Trophoblast cell (in vitro differentiated cells and primary cell): ENCODE results near the gene TENT5C.
A peak's percentile ranks its signal among the peaks of the same experiment; 100 is the strongest.

Source experiments
- DNase-seq, 2 donors: peaks; one replicate each; pipeline ENCODE4 v3.0.0-alpha.2; 2016
- H2AFZ ChIP-seq: 2 replicates; pipeline ENCODE4 v1.6.1; 2013; ENCODE audit warnings: low read length, moderate library complexity, mild to moderate bottlenecking; ENCODE audit not compliant: insufficient read depth, poor library complexity
- H2AK5ac ChIP-seq: 2 replicates; pipeline ENCODE4 v1.6.1; 2013; ENCODE audit warnings: mild to moderate bottlenecking, low read length
- H2BK120ac ChIP-seq: 2 replicates; pipeline ENCODE4 v1.6.1; 2013; ENCODE audit warnings: low read length, mild to moderate bottlenecking, moderate library complexity; ENCODE audit not compliant: insufficient read depth, poor library complexity
- H2BK12ac ChIP-seq: 2 replicates; pipeline ENCODE4 v1.6.1; 2013; ENCODE audit warnings: mild to moderate bottlenecking, low read length, moderate library complexity
- H2BK5ac ChIP-seq: 2 replicates; pipeline ENCODE4 v1.6.1; 2013; ENCODE audit warnings: low read length, low read depth, moderate library complexity, mild to moderate bottlenecking; ENCODE audit not compliant: poor library complexity
- H3K14ac ChIP-seq: 2 replicates; pipeline ENCODE4 v1.6.1; 2013; ENCODE audit warnings: mild to moderate bottlenecking, low read length
- H3K18ac ChIP-seq: 2 replicates; pipeline ENCODE4 v1.6.1; 2013; ENCODE audit warnings: mild to moderate bottlenecking, low read length
- H3K23ac ChIP-seq: 2 replicates; pipeline ENCODE4 v1.6.1; 2013; ENCODE audit warnings: low read length
- H3K27ac ChIP-seq: 2 replicates; pipeline ENCODE4 v1.5.1; 2013; ENCODE audit warnings: low read depth, mild to moderate bottlenecking, inconsistent platforms, low read length, moderate library complexity
- H3K27me3 ChIP-seq: 2 replicates; pipeline ENCODE4 v1.6.1; 2013; ENCODE audit warnings: inconsistent platforms, mild to moderate bottlenecking, low read length, moderate library complexity; ENCODE audit not compliant: insufficient read depth
- H3K36me3 ChIP-seq, 2 experiments: 1 replicate in 1 of 2; 2 replicates in 1 of 2; pipeline ENCODE4 v1.6.1; 2013; ENCODE audit warnings: low read length in 2 of 2, mild to moderate bottlenecking in 2 of 2, moderate library complexity in 1 of 2; ENCODE audit not compliant: insufficient read depth in 2 of 2, control insufficient read depth in 1 of 2
- H3K4ac ChIP-seq: 2 replicates; pipeline ENCODE4 v1.6.1; 2013; ENCODE audit warnings: low read depth, mild to moderate bottlenecking, low read length, moderate library complexity
- H3K4me1 ChIP-seq, 2 experiments: 1 replicate in 1 of 2; 2 replicates in 1 of 2; pipeline ENCODE4 v1.6.1; 2013; ENCODE audit warnings: low read length in 2 of 2, mild to moderate bottlenecking in 2 of 2, moderate library complexity in 1 of 2; ENCODE audit not compliant: insufficient read depth in 2 of 2, control insufficient read depth in 1 of 2
- H3K4me2 ChIP-seq: 2 replicates; pipeline ENCODE4 v1.6.1; 2013; ENCODE audit warnings: inconsistent platforms, mild to moderate bottlenecking, low read length, moderate library complexity
- H3K4me3 ChIP-seq: 2 replicates; pipeline ENCODE4 v1.5.1; 2013; ENCODE audit warnings: mild to moderate bottlenecking, low read depth, low read length, inconsistent platforms
- H3K79me1 ChIP-seq: one replicate; pipeline ENCODE4 v1.6.1; 2013; ENCODE audit warnings: low read length
- H3K79me2 ChIP-seq: 2 replicates; pipeline ENCODE4 v1.6.1; 2013; ENCODE audit warnings: low read length, mild to moderate bottlenecking; ENCODE audit not compliant: control insufficient read depth, insufficient read depth, poor library complexity
- H3K9ac ChIP-seq: 2 replicates; pipeline ENCODE4 v1.6.1; 2013; ENCODE audit warnings: mild to moderate bottlenecking, low read length
- H3K9me3 ChIP-seq: 2 replicates; pipeline ENCODE4 v1.6.1; 2013; ENCODE audit warnings: low read depth, mild to moderate bottlenecking, control low read depth, inconsistent platforms, low read length; ENCODE audit not compliant: insufficient read depth
- H4K12ac ChIP-seq: 2 replicates; pipeline ENCODE4 v1.6.1; 2013; ENCODE audit warnings: low read depth, mild to moderate bottlenecking, low read length, moderate library complexity
- H4K8ac ChIP-seq: 2 replicates; pipeline ENCODE4 v1.6.1; 2013; ENCODE audit warnings: low read depth, mild to moderate bottlenecking, low read length, moderate library complexity
- H4K91ac ChIP-seq: one replicate; pipeline ENCODE4 v1.6.1; 2013; ENCODE audit warnings: low read depth, mild to moderate bottlenecking, low read length, moderate library complexity
- WGBS: extraction: QIAGEN DNeasy Blood & Tissue Kit; methylation state at CpG from one replicate; pipeline ENCODE4 v1.1.7; 2013; ENCODE audit warnings: missing lambda C conversion rate; ENCODE audit not compliant: insufficient read length, insufficient coverage; ENCODE audit errors: extremely low coverage; 5-methylcytosine and 5-hydroxymethylcytosine counted together

The TENT5C gene

GRCh38 chr1:117572546-117572945 lies 33.3 kb upstream of the TENT5C start:
- H4K12ac ChIP-seq = no peak overlapping the region
- no peaks in the 10 kb centered on the region for H3K36me3 ChIP-seq
- H4K8ac ChIP-seq = no peak overlapping the region
- H3K9me3 ChIP-seq = no peaks in the 10 kb centered on the region
- no CpG with 5 or more reads among the region's 4 CpGs for WGBS
- no peak overlapping the region for H3K4ac ChIP-seq
- H2AK5ac ChIP-seq = no peak overlapping the region
- DNase-seq = no peak
- no peaks in the 10 kb centered on the region for H3K79me2 ChIP-seq
- H3K27me3 ChIP-seq = no peaks in the 10 kb centered on the region
- H4K91ac ChIP-seq = no peak overlapping the region
- H3K23ac ChIP-seq = no peak overlapping the region
- no peak overlapping the region for H3K14ac ChIP-seq
- H3K18ac ChIP-seq = no peak overlapping the region
- H2BK5ac ChIP-seq = no peak overlapping the region
- no peak overlapping the region for H3K4me3 ChIP-seq
- H2AFZ ChIP-seq = no peak overlapping the region
- no peak overlapping the region for H3K4me2 ChIP-seq
- no peak overlapping the region for H2BK12ac ChIP-seq
- no peak overlapping the region for H2BK120ac ChIP-seq
- peaks cover 5 to 7% of the 10 kb centered on the region in 2 experiments for H3K4me1 ChIP-seq
- no peaks in the 10 kb centered on the region for H3K79me1 ChIP-seq
- H3K9ac ChIP-seq = no peak overlapping the region
- H3K27ac ChIP-seq = no peak overlapping the region

GRCh38 chr1:117573386-117574023 lies 32.3 kb upstream of the TENT5C start:
- Histone ChIP-seq H3K4me3 (no peak overlapping the region), H3K4ac (no peak overlapping the region), H3K27me3 (no peaks in the 10 kb centered on the region), H2BK120ac (no peak overlapping the region), H3K79me2 (no peaks in the 10 kb centered on the region), H4K91ac (no peak overlapping the region), H4K12ac (no peak overlapping the region), H3K23ac (no peak overlapping the region), H3K27ac (no peak overlapping the region), H3K4me2 (no peak overlapping the region), H3K4me1 (peaks cover 5 to 7% of the 10 kb centered on the region in 2 experiments), H3K36me3 (no peaks in the 10 kb centered on the region), H3K14ac (no peak overlapping the region), H3K9me3 (peaks cover 2% of the 10 kb centered on the region), H3K9ac (no peak overlapping the region), H2AK5ac (no peak overlapping the region), H4K8ac (no peak overlapping the region), H3K79me1 (no peaks in the 10 kb centered on the region), H2BK5ac (no peak overlapping the region), H3K18ac (no peak overlapping the region), H2AFZ (no peak overlapping the region), H2BK12ac (no peak overlapping the region)
- WGBS = no CpG with 5 or more reads among the region's 10 CpGs
- peak; percentile 86 to 92 for DNase-seq

GRCh38 chr1:117574161-117574835 lies 31.6 kb upstream of the TENT5C start:
- Histone ChIP-seq H3K4me3 (no peak overlapping the region), H3K9ac (no peak overlapping the region), H3K79me1 (no peaks in the 10 kb centered on the region), H3K27me3 (no peaks in the 10 kb centered on the region), H3K36me3 (no peaks in the 10 kb centered on the region), H3K4me2 (no peak overlapping the region), H3K4ac (no peak overlapping the region), H2BK5ac (no peak overlapping the region), H3K4me1 (peaks cover 5 to 7% of the 10 kb centered on the region in 2 experiments), H3K14ac (peak overlapping the region; percentile 19), H2AFZ (no peak overlapping the region), H3K18ac (no peak overlapping the region), H4K12ac (no peak overlapping the region), H2BK12ac (no peak overlapping the region), H4K91ac (no peak overlapping the region), H2BK120ac (no peak overlapping the region), H3K27ac (no peak overlapping the region), H4K8ac (no peak overlapping the region), H3K9me3 (peaks cover 2% of the 10 kb centered on the region), H3K23ac (no peak overlapping the region), H2AK5ac (no peak overlapping the region), H3K79me2 (no peaks in the 10 kb centered on the region)
- no CpG with 5 or more reads among the region's 5 CpGs for WGBS
- no peak for DNase-seq

GRCh38 chr1:117575586-117576225 lies 30.1 kb upstream of the TENT5C start:
- no peak overlapping the region for H3K4me3 ChIP-seq
- H3K23ac ChIP-seq = no peak overlapping the region
- H3K27ac ChIP-seq = no peak overlapping the region
- DNase-seq = no peak
- no peak overlapping the region for H2AFZ ChIP-seq
- no peak overlapping the region for H3K18ac ChIP-seq
- H2BK5ac ChIP-seq = no peak overlapping the region
- no peaks in the 10 kb centered on the region for H3K36me3 ChIP-seq
- no peak overlapping the region for H3K9ac ChIP-seq
- H3K4ac ChIP-seq = no peak overlapping the region
- H3K79me2 ChIP-seq = no peaks in the 10 kb centered on the region
- peaks cover 5 to 7% of the 10 kb centered on the region in 2 experiments for H3K4me1 ChIP-seq
- no peaks in the 10 kb centered on the region for H3K79me1 ChIP-seq
- H3K9me3 ChIP-seq = peaks cover 2% of the 10 kb centered on the region
- no peak overlapping the region for H2AK5ac ChIP-seq
- no peak overlapping the region for H4K8ac ChIP-seq
- H4K91ac ChIP-seq = no peak overlapping the region
- H3K14ac ChIP-seq = no peak overlapping the region
- no peak overlapping the region for H3K4me2 ChIP-seq
- no peak overlapping the region for H2BK120ac ChIP-seq
- no peaks in the 10 kb centered on the region for H3K27me3 ChIP-seq
- WGBS = no CpG with 5 or more reads among the region's 8 CpGs
- H2BK12ac ChIP-seq = no peak overlapping the region
- no peak overlapping the region for H4K12ac ChIP-seq
